HG02588 (cell line): ENCODE measurements around the gene DGKA.
A peak's percentile ranks its signal among the peaks of the same experiment; 100 is the strongest.
"Not testable (repeated sequence)": the region's sequence is repeated elsewhere in the genome, so short reads cannot be mapped to it uniquely, and the experiment has no call there.

Source experiments
- ATAC-seq: cut with Tn5 transposase; IDR thresholded peaks from one replicate; pipeline ENCODE4 v1.9.1; 2021; ENCODE audit warnings: mild to moderate bottlenecking, moderate library complexity; ENCODE audit not compliant: unreplicated experiment

The DGKA gene

GRCh38 chr12:55996715-55997534 is 66.0 kb downstream of the DGKA start, which contains the start of gene SUOX:
TSS of gene SUOX (plus strand) at chr12:55997276. CDS start at chr12:56002222, 4,946 bp downstream.
- ATAC-seq, result peak; percentile 99

- ATAC-seq, result no peak
These were observed 66.5 kb downstream of the DGKA start for GRCh38 chr12:55997535-55997859.

GRCh38 chr12:55999522-55999921 is 68.6 kb downstream of the DGKA start:
- not testable (repeated sequence) for ATAC-seq

GRCh38 chr12:55999999-56000540 is 69.1 kb downstream of the DGKA start:
- ATAC-seq, result not testable (repeated sequence)

- no peak for ATAC-seq
These were observed 70.6 kb downstream of the DGKA start for GRCh38 chr12:56001487-56002100.

GRCh38 chr12:56003376-56003775 is 72.4 kb downstream of the DGKA start:
- ATAC-seq, result not testable (repeated sequence)
